ENCODE data around the gene MACROD2. TPM values are rescaled to one million over a fixed set of nuclear protein-coding genes. Genes with fewer than 3 reads are reported as not detected.
A peak's percentile ranks its signal among the peaks of the same experiment; 100 is the strongest.

The MACROD2 gene
- total and polyA plus RNA-seq, 2 experiments from 2014 or later: 2.8 to 4.3 TPM

- Histone ChIP-seq H3K79me2 (replicated peaks; ENCODE audit: insufficient read depth) (no peaks in the 10 kb centered on the region), H3F3A (replicated peaks; ENCODE audit: low read depth) (no peaks in the 10 kb centered on the region), H3K9me2 (ENCODE audit: insufficient read depth) (peaks cover 17% of the 10 kb centered on the region), H3K4me2 (no peak overlapping the region), H3K4me3 (no peak overlapping the region), H3K27ac (ENCODE audit: low read depth) (no peak overlapping the region), H4K20me1 (replicated peaks; ENCODE audit: insufficient read depth) (no peaks in the 10 kb centered on the region), H2AFZ (no peak overlapping the region), H3K4me1 (ENCODE audit: insufficient read depth) (no peaks in the 10 kb centered on the region), H3K36me3 (ENCODE audit: insufficient read depth) (no peaks in the 10 kb centered on the region), H3K27me3 (ENCODE audit: insufficient read depth) (no peaks in the 10 kb centered on the region)
- no peaks in the 10 kb centered on the region for H3K36me3 Mint-ChIP-seq (ENCODE audit: low read depth)
- no peak overlapping the region for H3K4me3 Mint-ChIP-seq
- ATAC-seq (no peak), DNase-seq (ENCODE audit: low spot score) (no peak)
- no peak for TF ChIP-seq CREB1 (CRISPR knock-in tag; IDR thresholded peaks at IDR 0.05; ENCODE audit: low read depth)
- no peak for TF ChIP-seq ETS1 (IDR thresholded peaks at IDR 0.05)
- no peak for TF ChIP-seq JUNB (IDR thresholded peaks at IDR 0.05; ENCODE audit: unreplicated experiment)
- peaks cover 7% of the 10 kb centered on the region; the same call in 2 of the 3 replicates for H3K4me1 Mint-ChIP-seq
- no peaks in the 10 kb centered on the region; the same call in 2 of the 3 replicates for H3K9me3 Mint-ChIP-seq
- no peak overlapping the region for H3K27ac Mint-ChIP-seq
- H3K27me3 Mint-ChIP-seq (ENCODE audit: insufficient read depth, low read depth, poor library complexity): no peaks in the 10 kb centered on the region
Measured at GRCh38 chr20:15911581-15911980, 1916.3 kb downstream of the MACROD2 start.

GRCh38 chr20:15913391-15914025 is 1918.2 kb downstream of the MACROD2 start:
- no peaks in the 10 kb centered on the region for H4K20me1 ChIP-seq (replicated peaks; ENCODE audit: insufficient read depth)
- H3K4me3 Mint-ChIP-seq: no peak overlapping the region
- no peaks in the 10 kb centered on the region for H3K27me3 Mint-ChIP-seq (ENCODE audit: insufficient read depth, low read depth, poor library complexity)
- peaks cover 4% of the 10 kb centered on the region; the same call in 1 of the 2 replicates for H3K9me2 ChIP-seq (ENCODE audit: insufficient read depth)
- H3K9me3 Mint-ChIP-seq: no peaks in the 10 kb centered on the region; the same call in 2 of the 3 replicates
- H3K36me3 Mint-ChIP-seq (ENCODE audit: low read depth): no peaks in the 10 kb centered on the region
- peaks cover 21% of the 10 kb centered on the region; the same call in 2 of the 3 replicates for H3K4me1 Mint-ChIP-seq
- H3K27me3 ChIP-seq (ENCODE audit: insufficient read depth): no peaks in the 10 kb centered on the region
- no peak overlapping the region for H3K27ac ChIP-seq (ENCODE audit: low read depth)
- H3K36me3 ChIP-seq (ENCODE audit: insufficient read depth): no peaks in the 10 kb centered on the region
- DNase-seq (ENCODE audit: low spot score) (peak; percentile 9), ATAC-seq (no peak)
- TF ChIP-seq ETS1 (IDR thresholded peaks at IDR 0.05) (no peak), ZNF114 (CRISPR knock-in tag; IDR thresholded peaks at IDR 0.05) (no peak), POLR2AphosphoS5 (IDR thresholded peaks at IDR 0.05; ENCODE audit: low read depth) (no peak), CREB1 (CRISPR knock-in tag; IDR thresholded peaks at IDR 0.05; ENCODE audit: low read depth) (no peak), STAT1 (IDR thresholded peaks at IDR 0.05; ENCODE audit: unreplicated experiment) (no peak), ZNF462 (CRISPR knock-in tag; IDR thresholded peaks at IDR 0.05) (no peak), ZNF331 (CRISPR knock-in tag; IDR thresholded peaks at IDR 0.05; ENCODE audit: low read depth) (no peak), CTCF (conservative IDR thresholded peaks at IDR 0.05; ENCODE audit: low read depth in 2 of 2) (no peak), EZH2phosphoT487 (IDR thresholded peaks at IDR 0.05; ENCODE audit: unreplicated experiment) (no peak)
- no peaks in the 10 kb centered on the region for H3K79me2 ChIP-seq (replicated peaks; ENCODE audit: insufficient read depth)
- H3K27ac Mint-ChIP-seq: peak overlapping the region; percentile 77
- no peak overlapping the region for H3K4me2 ChIP-seq
- H3F3A ChIP-seq (replicated peaks; ENCODE audit: low read depth): no peaks in the 10 kb centered on the region
- no peak overlapping the region for H2AFZ ChIP-seq
- no peaks in the 10 kb centered on the region for H3K4me1 ChIP-seq (ENCODE audit: insufficient read depth)
- H3K4me3 ChIP-seq: no peak overlapping the region

All from GM23338 (cell line).